DOHH2 (cell line): ENCODE results near the gene SSMEM1.

Experiments
- H3F3A ChIP-seq: fragments of 200-600 bp; sonication (generic), shearing (Covaris generic); 2 replicates; pipeline ENCODE4 v1.6.0; 2016; ENCODE audit warnings: antibody characterized with exemption, mild to moderate bottlenecking; ENCODE audit not compliant: control insufficient read depth, insufficient read depth
- H3K27ac ChIP-seq: fragments of 200-600 bp; sonication (generic); 2 replicates; pipeline ENCODE4 v1.5.1; 2014; ENCODE audit warnings: low read depth, mild to moderate bottlenecking, low read length, moderate library complexity
- H3K27me3 ChIP-seq: fragments of 200-600 bp; sonication (generic); 2 replicates; pipeline ENCODE4 v1.6.1; 2014; ENCODE audit warnings: mild to moderate bottlenecking, low read length, mixed read lengths; ENCODE audit not compliant: control insufficient read depth
- H3K36me3 ChIP-seq: fragments of 200-600 bp; sonication (generic); 2 replicates; pipeline ENCODE4 v1.6.1; 2014; ENCODE audit warnings: mild to moderate bottlenecking, low read length, moderate library complexity, mixed read lengths; ENCODE audit not compliant: control insufficient read depth
- H3K4me1 ChIP-seq: fragments of 200-600 bp; sonication (generic); 2 replicates; pipeline ENCODE4 v1.6.1; 2014; ENCODE audit warnings: mild to moderate bottlenecking, low read length, mixed read lengths; ENCODE audit not compliant: control insufficient read depth
- H3K4me2 ChIP-seq: fragments of 200-600 bp; sonication (generic); 2 replicates; pipeline ENCODE4 v1.6.0; 2014; ENCODE audit warnings: mild to moderate bottlenecking, low read length, moderate library complexity
- H3K4me3 ChIP-seq: fragments of 200-600 bp; sonication (generic); 2 replicates; pipeline ENCODE4 v1.5.1; 2014; ENCODE audit warnings: mild to moderate bottlenecking, low read length, mixed read lengths
- H3K79me2 ChIP-seq: fragments of 200-600 bp; sonication (generic); 2 replicates; pipeline ENCODE4 v1.6.1; 2014; ENCODE audit warnings: mild to moderate bottlenecking, low read length, mixed read lengths; ENCODE audit not compliant: control insufficient read depth
- H3K9me2 ChIP-seq: fragments of 200-600 bp; sonication (generic); replicated peaks from 2 replicates; pipeline ENCODE4 v1.6.1; 2014; ENCODE audit warnings: mild to moderate bottlenecking, low read length, mixed read lengths; ENCODE audit not compliant: control insufficient read depth
- H3K9me3 ChIP-seq: fragments of 200-600 bp; sonication (generic); 2 replicates; pipeline ENCODE4 v1.6.1; 2014; ENCODE audit warnings: antibody characterized with exemption, low read length, mixed read lengths; ENCODE audit not compliant: control insufficient read depth, insufficient read depth
- H4K20me1 ChIP-seq: fragments of 200-600 bp; sonication (generic); 2 replicates; pipeline ENCODE4 v1.6.0; 2014; ENCODE audit warnings: low read depth, mild to moderate bottlenecking, antibody characterized with exemption, low read length, moderate library complexity; ENCODE audit not compliant: control insufficient read depth, insufficient read depth
- CTCF ChIP-seq: fragments of 200-600 bp; sonication (generic); IDR thresholded peaks from one replicate; pipeline ENCODE4 v1.5.1; 2014; ENCODE audit warnings: antibody characterized with exemption, mild to moderate bottlenecking, low read depth, low read length; ENCODE audit not compliant: poor library complexity, severe bottlenecking
- EZH2phosphoT487 ChIP-seq: fragments of 200-600 bp; sonication (generic); IDR thresholded peaks from 2 replicates; pipeline ENCODE4 v1.6.1; 2017; ENCODE audit warnings: borderline replicate concordance, mild to moderate bottlenecking, antibody characterized with exemption, low read length, moderate library complexity, mixed read lengths

The SSMEM1 gene

GRCh38 chr7:130179631-130180030 lies 28.0 kb upstream of the SSMEM1 start:
- Histone ChIP-seq H3K4me2 (no peak overlapping the region), H3F3A (no peaks in the 10 kb centered on the region; the same call in 1 of the 2 replicates), H4K20me1 (no peaks in the 10 kb centered on the region), H3K9me2 (no peaks in the 10 kb centered on the region), H3K79me2 (no peaks in the 10 kb centered on the region), H3K27ac (no peak overlapping the region), H3K9me3 (no peaks in the 10 kb centered on the region), H3K4me1 (no peaks in the 10 kb centered on the region), H3K4me3 (no peak overlapping the region), H3K27me3 (no peaks in the 10 kb centered on the region), H3K36me3 (peaks cover 82% of the 10 kb centered on the region)
- TF ChIP-seq CTCF (no peak), EZH2phosphoT487 (no peak)

GRCh38 chr7:130180571-130181262 lies 26.9 kb upstream of the SSMEM1 start:
- Histone ChIP-seq H3K9me2 (no peaks in the 10 kb centered on the region), H3K27me3 (no peaks in the 10 kb centered on the region), H3K27ac (no peak overlapping the region), H3K4me1 (no peaks in the 10 kb centered on the region), H3K4me3 (no peak overlapping the region), H3K36me3 (peaks cover 84% of the 10 kb centered on the region), H3F3A (no peaks in the 10 kb centered on the region; the same call in 1 of the 2 replicates), H3K9me3 (no peaks in the 10 kb centered on the region), H3K79me2 (no peaks in the 10 kb centered on the region), H3K4me2 (no peak overlapping the region), H4K20me1 (no peaks in the 10 kb centered on the region)
- TF ChIP-seq CTCF (no peak), EZH2phosphoT487 (no peak)

- TF ChIP-seq CTCF (no peak), EZH2phosphoT487 (no peak)
These were observed 26.4 kb upstream of the SSMEM1 start for GRCh38 chr7:130181263-130181605.

More at GRCh38 chr7:130181263-130181605, 26.4 kb upstream of the SSMEM1 start:
- Histone ChIP-seq H3K4me2 (no peak overlapping the region), H3K27ac (no peak overlapping the region), H3K4me1 (no peaks in the 10 kb centered on the region), H3K36me3 (peaks cover 88% of the 10 kb centered on the region), H3K79me2 (no peaks in the 10 kb centered on the region), H3K9me3 (no peaks in the 10 kb centered on the region), H3K9me2 (no peaks in the 10 kb centered on the region), H3K27me3 (no peaks in the 10 kb centered on the region), H3F3A (no peaks in the 10 kb centered on the region; the same call in 1 of the 2 replicates), H4K20me1 (no peaks in the 10 kb centered on the region), H3K4me3 (no peak overlapping the region)
